DMS53 treated with DMSO at 0.1 percent for 48 hours (cell line): Measurements from ENCODE around the gene ZBTB47.

Experiments used
- DNase-seq: peaks from one replicate; lab custom pipeline; 2025; ENCODE audit not compliant: unreplicated experiment; lab: John Stamatoyannopoulos, UW

Gene ZBTB47

GRCh38 chr3:42684632-42685362 lies 31.3 kb downstream of the ZBTB47 start:
- no peak for DNase-seq

GRCh38 chr3:42685363-42685881 lies 31.9 kb downstream of the ZBTB47 start, which contains the start of gene KLHL40:
Gene KLHL40 (plus strand): TSS chr3:42685537. CDS start chr3:42685619, 82 bp downstream.
- no peak for DNase-seq

- DNase-seq = no peak
Observed at GRCh38 chr3:42685891-42686820, 32.7 kb downstream of the ZBTB47 start.

- no peak for DNase-seq
Observed at GRCh38 chr3:42686832-42687650, 33.5 kb downstream of the ZBTB47 start.

GRCh38 chr3:42688016-42688415 lies 34.5 kb downstream of the ZBTB47 start:
- DNase-seq = no peak

- DNase-seq = no peak
Observed at GRCh38 chr3:42688487-42689420, 35.3 kb downstream of the ZBTB47 start.

GRCh38 chr3:42689421-42690014 lies 36.0 kb downstream of the ZBTB47 start:
- no peak for DNase-seq

GRCh38 chr3:42690191-42690590 lies 36.7 kb downstream of the ZBTB47 start:
- DNase-seq = no peak

- DNase-seq = no peak
Observed at GRCh38 chr3:42690766-42691680, 37.5 kb downstream of the ZBTB47 start.

- DNase-seq = no peak
Observed at GRCh38 chr3:42691816-42692666, 38.5 kb downstream of the ZBTB47 start.

- DNase-seq = no peak
Observed at GRCh38 chr3:42692667-42693529, 39.4 kb downstream of the ZBTB47 start.

GRCh38 chr3:42693530-42693930 lies 40.0 kb downstream of the ZBTB47 start:
- DNase-seq = no peak

- no peak for DNase-seq
Observed at GRCh38 chr3:42694366-42694765, 40.9 kb downstream of the ZBTB47 start.

- no peak for DNase-seq
Observed at GRCh38 chr3:42696356-42697288, 43.1 kb downstream of the ZBTB47 start.

GRCh38 chr3:42697289-42698051 lies 44.0 kb downstream of the ZBTB47 start:
- DNase-seq = no peak
